HG03521 (cell line): ENCODE data around the gene GRAMD1B.

Experiments
- ATAC-seq: cut with Tn5 transposase; IDR thresholded peaks from one replicate; pipeline ENCODE4 v1.9.1; 2021; ENCODE audit warnings: mild to moderate bottlenecking, moderate library complexity; ENCODE audit not compliant: unreplicated experiment

Gene GRAMD1B

GRCh38 chr11:123672568-123672967 lies 242.5 kb downstream of the GRAMD1B start:
- ATAC-seq: no peak

- no peak for ATAC-seq
These were observed 244.2 kb downstream of the GRAMD1B start for GRCh38 chr11:123674297-123674696.
